DLD1 (cell line): ENCODE measurements around the gene ADPRM.
"Not testable (repeated sequence)": the region's sequence is repeated elsewhere in the genome, so short reads cannot be mapped to it uniquely, and the experiment has no call there.

Experiments
- in situ Hi-C: cut with HindIII; loops from 2 replicates; pipeline ENCODE4 v1.10.0; 2017; ENCODE audit warnings: low sequenced_read_pairs

ADPRM gene

GRCh38 chr17:10697092-10698081 is at the start of gene ADPRM, which contains the start of gene SCO1:
Gene ADPRM (plus strand): TSS chr17:10697594. CDS start chr17:10704927, 7,333 bp downstream.
Gene SCO1 (minus strand): TSS chr17:10697533. CDS start chr17:10697507, 26 bp downstream.
- in situ Hi-C loops, result no loop called here

- in situ Hi-C loops, result no loop called here
These were observed 49.0 kb upstream of the ADPRM start for GRCh38 chr17:10648381-10648780.

- in situ Hi-C loops, result no loop called here
These were observed 48.4 kb upstream of the ADPRM start for GRCh38 chr17:10648956-10649355.

- in situ Hi-C loops, result no loop called here
These were observed 47.8 kb upstream of the ADPRM start for GRCh38 chr17:10649602-10650001.

GRCh38 chr17:10651927-10652326 is 45.5 kb upstream of the ADPRM start:
- in situ Hi-C loops, result no loop called here

- in situ Hi-C loops, result no loop called here
These were observed 44.3 kb upstream of the ADPRM start for GRCh38 chr17:10652984-10653659.

GRCh38 chr17:10653987-10654386 is 43.4 kb upstream of the ADPRM start:
- in situ Hi-C loops, result no loop called here

GRCh38 chr17:10657148-10657547 is 40.2 kb upstream of the ADPRM start, which contains the start of gene MYH3:
Gene MYH3 (minus strand): TSS chr17:10657309. CDS start chr17:10655064, 2,245 bp downstream.
- in situ Hi-C loops, result no loop called here

- in situ Hi-C loops, result no loop called here
These were observed 39.5 kb upstream of the ADPRM start for GRCh38 chr17:10657879-10658278.

- in situ Hi-C loops, result no loop called here
These were observed 36.0 kb upstream of the ADPRM start for GRCh38 chr17:10661437-10661836.

- in situ Hi-C loops, result no loop called here
These were observed 34.2 kb upstream of the ADPRM start for GRCh38 chr17:10663231-10663630.

GRCh38 chr17:10664571-10664970 is 32.8 kb upstream of the ADPRM start:
- in situ Hi-C loops, result no loop called here

GRCh38 chr17:10666906-10667305 is 30.5 kb upstream of the ADPRM start:
- in situ Hi-C loops, result no loop called here

GRCh38 chr17:10668775-10669174 is 28.6 kb upstream of the ADPRM start:
- in situ Hi-C loops, result no loop called here

GRCh38 chr17:10673312-10673711 is 24.1 kb upstream of the ADPRM start:
- in situ Hi-C loops, result no loop called here

- in situ Hi-C loops, result no loop called here
These were observed 22.7 kb upstream of the ADPRM start for GRCh38 chr17:10674704-10675103.

- in situ Hi-C loops, result no loop called here
These were observed 15.4 kb upstream of the ADPRM start for GRCh38 chr17:10681866-10682446.

- in situ Hi-C loops, result no loop called here
These were observed 13.5 kb upstream of the ADPRM start for GRCh38 chr17:10683853-10684252.

- in situ Hi-C loops, result no loop called here
These were observed 9.9 kb upstream of the ADPRM start for GRCh38 chr17:10687499-10687898.

GRCh38 chr17:10695875-10696407 is 1.5 kb upstream of the ADPRM start:
- in situ Hi-C loops, result not testable (repeated sequence)
